ELF-1 (cell line): ENCODE results near the gene GNA15.

ENCODE experiments used
- DNase-seq: peaks from one replicate; pipeline ENCODE4 v3.0.0-alpha.2; 2016; ENCODE audit warnings: low read depth, low spot score

Gene GNA15

DNA sequence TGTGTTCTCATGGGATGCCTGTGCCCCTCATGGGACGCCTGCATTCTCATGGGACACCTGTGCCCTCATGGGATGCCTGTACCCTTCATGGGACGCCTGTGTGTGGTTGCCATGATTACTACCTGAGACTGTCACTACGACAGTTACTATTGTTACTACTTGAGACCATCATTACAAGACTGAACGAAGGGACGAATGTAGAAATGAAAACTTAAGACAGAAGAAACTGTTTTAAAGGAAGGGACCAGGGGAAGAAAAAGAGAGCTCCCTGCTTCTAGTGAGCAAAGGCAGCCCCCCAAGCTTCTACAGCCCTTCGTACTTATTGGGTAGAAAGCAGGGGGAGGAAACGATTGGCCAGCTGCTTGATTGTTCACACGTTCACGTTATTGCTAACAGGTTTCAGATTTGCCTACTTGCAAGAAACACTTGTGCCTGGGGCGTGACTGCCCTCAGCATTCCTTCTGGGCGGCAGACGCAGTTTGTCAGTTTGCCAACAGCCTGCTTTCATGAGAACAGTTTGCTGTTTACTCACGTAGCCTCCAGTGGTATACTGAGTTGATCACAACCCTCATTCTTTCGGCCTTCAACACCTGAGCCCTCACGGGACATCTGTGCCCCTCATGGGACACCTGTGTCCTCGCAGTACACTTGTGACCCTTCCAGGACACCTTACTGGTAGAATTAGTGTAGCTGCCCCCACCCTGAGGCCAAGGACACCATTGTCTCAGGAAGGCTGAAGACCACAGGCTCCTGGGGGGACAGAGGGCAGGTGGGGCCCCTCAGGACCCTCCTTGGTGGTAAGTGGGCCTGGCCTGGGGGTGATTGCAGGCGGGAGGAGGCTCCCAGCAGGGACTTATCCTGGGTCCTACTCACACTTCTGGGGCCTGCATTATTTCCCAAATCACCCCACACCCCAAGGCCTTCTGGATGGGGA lies 40.2 kb downstream of the GNA15 start:
- no peak for DNase-seq

GRCh38 chr19:3176715-3177501 lies 41.1 kb downstream of the GNA15 start:
- no peak for DNase-seq

GRCh38 chr19:3178377-3178972 lies 42.6 kb downstream of the GNA15 start, which contains the start of gene S1PR4:
TSS of gene S1PR4 (plus strand) at chr19:3178769. CDS start at chr19:3178793, 24 bp downstream.
- no peak for DNase-seq

GRCh38 chr19:3178973-3179738 lies 43.3 kb downstream of the GNA15 start:
- no peak for DNase-seq

- no peak for DNase-seq
These were observed 44.0 kb downstream of the GNA15 start for GRCh38 chr19:3179739-3180293.

DNA sequence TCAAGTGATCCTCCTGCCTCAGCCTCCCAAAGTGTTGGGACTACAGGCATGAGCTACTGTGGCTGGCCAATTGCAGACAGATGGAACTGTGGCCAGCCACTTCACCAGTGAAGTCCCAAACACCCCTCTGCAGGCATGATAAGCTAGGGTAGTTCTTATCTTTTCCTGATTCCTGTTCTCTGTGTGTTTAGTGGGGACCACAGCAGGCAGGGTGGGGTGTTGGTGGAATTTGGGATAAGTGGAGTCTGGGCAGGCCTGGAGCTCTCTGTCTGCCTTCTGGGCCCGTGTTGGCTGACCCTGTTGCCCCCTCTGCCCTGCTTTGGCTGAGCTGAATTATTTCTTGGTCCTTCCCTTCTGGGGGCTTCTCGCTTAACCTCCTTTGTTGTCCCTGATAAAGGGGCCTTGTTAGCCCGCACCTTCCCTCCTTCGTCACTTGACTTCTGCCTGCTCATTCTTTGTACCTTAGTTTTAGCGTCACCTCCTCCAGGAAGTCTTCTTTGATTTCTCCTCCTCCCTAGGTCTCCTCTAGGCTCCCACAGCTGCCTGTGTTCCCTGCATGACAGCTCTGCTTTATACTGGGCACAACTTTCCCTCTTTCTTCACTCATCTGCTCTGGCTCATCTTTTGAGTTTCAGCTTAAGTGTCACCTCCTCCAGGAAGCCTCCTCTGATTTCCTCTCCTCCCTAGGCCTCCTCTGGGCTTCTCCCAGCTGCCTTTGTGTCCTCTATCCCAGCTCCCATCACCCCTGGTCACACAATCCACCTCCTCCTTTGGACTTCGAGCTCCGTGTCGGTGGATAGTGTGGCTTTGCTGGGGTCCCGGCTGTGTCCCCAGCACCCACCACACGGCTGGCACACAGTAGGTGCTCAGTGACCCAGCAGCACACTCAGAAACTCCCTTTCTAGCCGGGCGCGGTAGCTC lies 48.1 kb downstream of the GNA15 start:
- no peak for DNase-seq

DNA sequence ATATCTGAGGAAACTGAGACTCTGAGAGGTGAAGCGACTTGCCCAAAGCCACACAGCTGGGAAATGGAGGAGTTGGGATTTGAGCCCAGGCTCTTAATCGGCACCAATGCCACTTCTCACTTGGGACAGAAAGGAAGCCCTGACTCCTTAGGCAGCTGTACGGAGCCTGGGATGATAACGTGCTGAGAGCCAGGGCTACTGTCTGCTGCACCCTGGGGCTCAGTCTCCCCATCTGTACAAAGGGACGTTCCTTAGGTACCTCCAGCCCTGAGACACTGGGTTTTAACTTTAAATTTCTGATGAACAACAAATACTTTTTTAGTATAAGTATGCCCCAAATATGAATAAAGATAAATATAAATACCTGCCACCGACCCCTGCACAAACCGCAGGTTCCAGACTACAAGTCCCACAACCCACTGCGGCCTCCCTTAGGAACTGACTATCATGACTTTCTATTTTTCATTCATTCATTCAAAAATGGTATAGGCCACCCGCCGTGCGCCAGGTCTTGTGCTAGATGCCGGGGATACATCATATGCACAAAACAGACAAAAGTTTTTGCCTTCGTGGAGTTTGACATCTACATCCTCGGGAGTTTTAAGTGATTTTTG lies 49.1 kb downstream of the GNA15 start:
- DNase-seq, result no peak

GRCh38 chr19:3185461-3186159 lies 49.8 kb downstream of the GNA15 start, which contains the start of gene NCLN:
TSS of gene NCLN (plus strand) at chr19:3185930. CDS start at chr19:3186031, 101 bp downstream.
- DNase-seq, result peak; percentile 96

DNA sequence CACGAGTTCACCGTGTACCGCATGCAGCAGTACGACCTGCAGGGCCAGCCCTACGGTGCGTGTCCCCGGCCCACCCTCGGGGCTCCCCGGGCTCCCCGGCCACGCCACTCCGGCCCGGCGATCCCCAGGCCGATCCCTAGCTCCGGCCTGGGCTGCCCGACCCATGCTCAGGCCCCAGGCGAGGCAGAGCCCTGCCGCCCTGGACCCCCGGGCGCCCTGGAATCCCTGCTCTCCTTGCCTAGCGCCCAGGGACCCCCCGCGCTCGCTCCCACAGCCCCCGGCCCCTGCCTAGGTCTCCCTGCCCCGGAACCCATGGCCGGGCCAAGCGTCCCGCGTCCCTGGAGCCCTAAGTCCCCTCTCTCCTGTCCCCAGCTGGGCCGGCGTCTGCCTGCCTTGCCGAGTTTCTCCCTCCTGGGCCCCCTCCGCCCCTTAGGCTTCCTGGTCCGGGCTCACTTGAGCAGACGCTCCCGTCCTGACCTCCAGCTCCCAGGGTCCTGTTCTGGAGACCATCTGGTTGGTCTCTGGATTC lies 50.4 kb downstream of the GNA15 start:
- no peak for DNase-seq

- DNase-seq, result no peak
These were observed 51.2 kb downstream of the GNA15 start for GRCh38 chr19:3186891-3187661.

- DNase-seq, result no peak
These were observed 52.1 kb downstream of the GNA15 start for GRCh38 chr19:3187662-3188511.

DNA sequence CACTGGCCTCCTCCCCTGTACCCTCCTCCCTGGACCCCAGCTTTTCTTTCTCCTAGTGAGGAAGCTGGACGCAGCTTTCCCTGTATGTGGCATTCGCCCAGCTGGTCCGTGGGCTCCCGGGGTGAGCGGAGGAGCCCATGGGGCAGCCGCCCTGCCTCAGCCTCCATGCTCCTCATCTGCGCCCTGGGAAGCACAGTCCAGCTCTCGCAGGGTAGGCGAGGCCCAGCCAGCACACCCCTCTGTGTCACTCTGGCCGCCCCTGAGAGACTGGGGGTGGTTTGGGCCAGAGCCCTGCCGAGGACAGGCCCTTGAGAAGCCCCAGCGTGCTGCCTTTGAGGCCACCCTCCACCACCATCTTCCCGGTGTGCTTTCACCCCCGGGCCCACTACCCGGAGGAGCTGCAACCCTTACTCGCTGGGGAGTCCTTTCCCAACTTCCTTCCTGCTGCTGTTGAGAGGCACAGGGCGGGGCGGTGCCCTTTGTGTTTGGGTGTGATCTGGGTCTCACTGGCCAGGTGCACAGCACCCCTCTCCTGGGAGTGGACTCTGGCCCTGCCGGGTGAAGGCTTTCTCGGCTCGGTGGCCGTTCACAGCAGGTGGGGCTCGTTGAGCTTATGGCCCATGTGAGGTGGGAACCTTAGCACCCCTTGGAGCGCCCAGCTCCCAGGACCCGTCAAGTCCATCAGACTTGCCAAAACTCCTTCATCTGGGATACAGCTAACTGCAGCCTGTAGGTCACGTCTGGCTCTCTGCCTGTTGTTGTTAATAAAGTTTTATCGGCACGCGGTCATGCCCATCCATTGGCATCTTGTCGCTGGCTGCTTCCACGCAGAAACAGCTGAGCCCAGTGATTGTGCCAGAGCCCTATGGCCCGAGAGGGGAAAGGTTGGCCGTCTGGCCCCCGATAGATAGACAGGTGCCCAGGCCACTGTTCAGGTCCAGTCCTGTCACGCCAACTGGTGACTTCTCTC lies 53.1 kb downstream of the GNA15 start:
- DNase-seq, result no peak

DNA sequence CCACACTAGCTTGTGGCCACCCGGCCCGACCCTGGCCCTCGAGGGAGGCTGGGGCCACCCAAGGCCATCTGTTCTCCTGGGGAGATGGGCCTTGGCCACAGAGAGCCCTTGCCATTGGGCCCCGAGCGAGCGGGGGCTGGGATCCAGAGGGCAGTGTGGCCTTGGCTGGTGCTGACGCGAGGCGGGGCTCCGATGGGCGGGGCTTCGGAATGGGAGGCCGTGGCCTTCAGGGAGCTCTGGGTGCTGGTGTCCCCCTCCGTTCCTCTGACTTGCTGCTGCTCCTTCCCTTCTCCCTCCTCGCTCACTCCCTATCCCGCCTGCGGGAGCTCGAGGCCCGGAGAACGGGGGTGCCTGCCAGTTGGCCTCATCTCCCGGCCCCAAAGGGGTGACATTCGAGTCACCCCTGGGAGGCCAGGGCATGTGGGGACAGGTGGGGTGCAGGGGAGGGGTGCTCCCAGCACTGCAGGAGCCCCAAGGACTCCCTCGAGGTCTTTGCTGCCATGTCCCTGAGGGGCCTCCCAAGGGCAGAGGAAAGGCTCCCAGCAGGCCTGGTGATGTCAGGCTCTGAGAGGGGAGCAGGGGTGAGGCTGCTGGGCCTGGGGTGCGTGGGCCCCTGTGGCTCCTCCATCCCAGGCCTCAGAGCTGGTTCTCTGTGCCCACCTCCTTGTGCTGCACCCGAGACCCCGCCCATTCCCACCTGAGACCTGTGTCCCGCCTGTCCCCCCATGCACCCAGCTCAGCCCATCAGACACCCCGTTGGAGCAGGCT lies 54.1 kb downstream of the GNA15 start:
- DNase-seq, result no peak

DNA sequence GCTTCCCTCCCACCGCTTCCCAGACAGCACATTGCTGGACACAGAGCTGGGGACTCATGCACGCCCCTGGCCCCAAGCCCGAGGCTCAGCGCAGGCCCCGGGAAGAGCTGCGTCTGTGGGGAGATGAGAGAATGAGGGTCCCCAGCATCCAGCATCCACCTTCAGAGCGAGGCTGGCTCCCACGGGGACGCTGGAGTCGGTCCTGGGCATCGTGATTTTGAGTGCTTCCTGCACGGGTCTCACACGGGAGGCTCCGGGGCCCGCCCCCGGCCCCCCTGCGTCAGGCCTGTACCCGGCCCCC lies 54.6 kb downstream of the GNA15 start:
- DNase-seq, result no peak
